GM19438 (cell line): Measurements from ENCODE around the gene TTLL11.
"Not testable (repeated sequence)": the region's sequence is repeated elsewhere in the genome, so short reads cannot be mapped to it uniquely, and the experiment has no call there.

Experiments used
- ATAC-seq: cut with Tn5 transposase; IDR thresholded peaks from one replicate; pipeline ENCODE4 v1.9.1; 2021; ENCODE audit warnings: low read depth; ENCODE audit not compliant: unreplicated experiment

TTLL11 gene

GRCh38 chr9:121915304-121915625, 177.8 kb downstream of the TTLL11 start:
- ATAC-seq: no peak

GRCh38 chr9:121914604-121915303, 178.4 kb downstream of the TTLL11 start:
- no peak for ATAC-seq

DNA sequence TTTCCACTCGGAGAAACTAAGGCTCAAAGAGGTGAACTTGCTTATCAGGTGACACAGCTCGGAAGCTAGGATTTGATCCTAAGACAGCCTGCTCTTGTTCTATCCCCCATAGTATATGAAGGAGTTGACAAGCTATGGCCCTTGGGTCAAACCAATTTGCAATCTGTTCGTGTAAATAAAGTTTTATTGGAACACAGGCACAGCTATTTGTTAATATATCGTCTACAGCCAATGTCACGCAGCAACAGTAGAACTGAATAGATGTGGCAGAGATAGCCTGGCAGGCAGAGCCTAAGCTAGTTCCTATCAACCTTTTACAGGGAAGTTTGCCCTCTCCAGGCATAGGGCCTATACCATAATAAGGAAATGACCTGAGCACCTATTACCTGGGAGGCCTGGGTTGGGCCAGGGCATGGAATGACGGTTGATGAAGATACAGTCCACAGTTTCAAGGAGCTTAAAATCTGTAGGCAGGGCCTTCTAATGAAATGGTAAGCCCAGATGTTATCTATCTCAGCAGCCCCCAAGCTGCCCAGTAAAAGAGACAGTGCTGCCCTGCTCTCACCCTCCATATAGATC, 179.0 kb downstream of the TTLL11 start:
- ATAC-seq: no peak

GRCh38 chr9:121912812-121913627, 180.1 kb downstream of the TTLL11 start:
- ATAC-seq: no peak

GRCh38 chr9:121910491-121911040, 182.5 kb downstream of the TTLL11 start:
- no peak for ATAC-seq

- no peak for ATAC-seq
Measured at GRCh38 chr9:121909111-121909510, 184.0 kb downstream of the TTLL11 start.

- ATAC-seq: no peak
Measured at GRCh38 chr9:121906074-121906870, 186.8 kb downstream of the TTLL11 start.

- ATAC-seq: no peak
Measured at GRCh38 chr9:121902461-121903135, 190.5 kb downstream of the TTLL11 start.

DNA sequence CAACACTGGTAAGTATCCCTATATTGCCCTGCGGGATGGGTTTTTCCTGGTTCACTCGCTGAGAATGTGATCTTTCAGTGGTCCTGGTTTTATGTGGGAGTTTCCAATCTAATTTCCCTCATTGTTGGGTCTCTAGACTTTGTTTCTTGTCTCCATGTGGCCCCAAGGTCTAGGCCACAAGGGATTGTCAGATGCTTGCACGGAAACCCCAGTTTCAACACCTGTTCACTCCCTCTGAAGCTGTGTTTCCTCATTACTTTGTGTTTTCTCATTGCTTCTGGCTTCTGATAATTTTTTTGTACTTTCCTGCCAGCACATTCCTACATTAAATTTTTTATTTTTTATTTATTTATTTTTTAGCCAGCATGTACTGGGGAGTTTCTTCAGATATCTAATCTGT, 191.5 kb downstream of the TTLL11 start:
- ATAC-seq: no peak

- no peak for ATAC-seq
Measured at GRCh38 chr9:121900163-121900562, 192.9 kb downstream of the TTLL11 start.

GRCh38 chr9:121898856-121899255, 194.3 kb downstream of the TTLL11 start:
- no peak for ATAC-seq

- no peak for ATAC-seq
Measured at GRCh38 chr9:121897140-121897539, 196.0 kb downstream of the TTLL11 start.

DNA sequence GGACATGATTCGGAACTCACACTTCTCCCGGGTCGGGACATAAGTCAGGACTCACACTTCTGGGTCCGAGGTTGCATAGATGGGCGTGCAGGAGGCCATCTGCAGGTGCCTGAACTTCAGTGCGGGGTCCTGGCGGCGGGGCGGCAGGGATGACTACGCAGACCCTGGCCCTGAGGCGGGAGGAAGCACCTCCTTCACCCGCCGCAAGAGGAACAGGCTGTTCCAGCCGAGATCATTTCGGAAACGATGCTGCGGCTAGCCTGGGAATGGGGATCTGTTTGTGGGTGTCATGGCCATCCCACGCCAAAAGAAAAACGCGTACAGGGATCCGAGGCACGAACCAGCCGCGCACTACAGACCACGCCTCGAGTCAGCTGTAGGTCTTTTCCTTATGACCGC, 196.6 kb downstream of the TTLL11 start:
- ATAC-seq: no peak

DNA sequence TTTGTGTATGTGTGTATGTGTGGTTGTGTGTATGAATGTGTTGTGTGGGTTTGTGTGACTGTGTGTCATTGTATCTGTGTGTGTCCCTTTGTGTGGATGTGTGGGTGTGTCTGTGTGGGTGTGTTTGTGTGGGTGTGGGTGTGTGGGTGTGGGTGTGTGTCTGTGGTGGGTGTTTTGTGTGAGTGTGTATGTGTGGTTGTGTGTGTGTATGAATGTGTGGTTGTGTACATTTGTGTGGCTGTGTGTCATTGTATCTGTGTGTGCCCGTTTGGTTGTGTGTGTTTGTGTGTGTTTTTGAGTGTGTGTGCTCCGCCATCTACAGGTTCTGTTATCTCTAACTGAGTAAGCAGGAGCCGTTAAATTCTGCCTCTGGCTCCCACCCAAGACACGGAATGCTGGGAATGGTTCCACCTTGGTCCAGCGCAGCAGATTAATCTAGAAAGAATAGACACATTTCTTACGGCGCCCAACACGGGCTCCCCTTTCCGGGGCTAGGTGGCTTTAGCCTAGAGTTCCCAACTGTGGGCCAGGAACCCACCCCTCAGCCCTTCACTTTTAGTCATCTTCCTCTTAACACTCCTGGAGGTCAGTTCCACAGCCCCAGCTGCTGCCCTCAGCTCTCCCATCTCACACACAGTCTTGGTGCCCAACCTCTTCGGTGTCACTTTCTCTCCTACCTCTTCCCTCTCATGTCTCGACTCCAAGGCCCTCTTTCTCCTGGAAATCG, 197.1 kb downstream of the TTLL11 start:
- no peak for ATAC-seq

DNA sequence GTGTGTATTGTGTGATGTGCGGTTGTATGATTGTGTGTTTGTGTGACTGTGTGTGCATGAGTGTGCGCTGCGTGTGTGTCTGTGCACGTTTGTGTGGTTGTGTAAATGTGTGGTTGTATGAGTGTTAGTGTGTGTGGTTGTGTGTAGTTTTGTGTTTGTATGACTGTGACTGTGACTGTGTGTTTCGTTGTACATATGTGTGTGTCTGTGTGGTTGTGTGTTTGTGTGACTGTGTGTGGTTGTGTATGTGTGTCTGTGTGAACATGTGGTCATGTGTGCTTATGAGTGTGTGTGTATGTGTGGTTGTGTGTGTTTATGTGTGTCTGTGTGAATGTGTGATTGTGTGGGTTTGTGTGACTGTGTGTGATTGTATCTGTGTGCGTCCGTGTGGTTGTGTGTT, 197.8 kb downstream of the TTLL11 start:
- no peak for ATAC-seq

DNA sequence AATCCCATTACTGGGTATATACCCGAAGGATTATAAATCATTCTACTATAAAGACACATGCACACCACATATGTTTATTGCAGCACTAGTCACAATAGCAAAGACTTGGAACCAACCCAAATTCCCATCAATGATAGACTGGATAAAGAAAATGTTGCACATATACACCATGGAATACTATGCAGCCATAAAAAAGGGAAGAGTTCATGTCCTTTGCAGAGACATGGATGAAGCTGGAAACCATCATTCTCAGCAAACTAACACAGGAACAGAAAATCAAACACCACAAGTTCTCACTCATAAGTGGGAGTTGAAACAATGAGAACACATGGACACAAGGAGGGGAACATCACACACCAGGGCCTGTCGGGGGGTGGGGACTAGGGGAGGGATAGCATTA, 198.7 kb downstream of the TTLL11 start:
- not testable (repeated sequence) for ATAC-seq

- ATAC-seq: no peak
Measured at GRCh38 chr9:121893786-121894185, 199.3 kb downstream of the TTLL11 start.

- no peak for ATAC-seq
Measured at GRCh38 chr9:121892706-121893105, 200.4 kb downstream of the TTLL11 start.

GRCh38 chr9:121890746-121891145, 202.4 kb downstream of the TTLL11 start:
- no peak for ATAC-seq
